Measurements from ENCODE around the gene GJA4.

Gene GJA4

GRCh38 chr1:34792868-34793727 is at the start of gene GJA4:
Gene GJA4 (plus strand): TSS chr1:34792999. CDS start chr1:34794214, 1,215 bp downstream.
- no peak for DNase-seq (ENCODE audit: low spot score)

- DNase-seq (ENCODE audit: low spot score), result no peak
Measured at GRCh38 chr1:34743775-34744174, 49.0 kb upstream of the GJA4 start.

- no peak for DNase-seq (ENCODE audit: low spot score)
Measured at GRCh38 chr1:34744851-34745250, 47.9 kb upstream of the GJA4 start.

- DNase-seq (ENCODE audit: low spot score), result no peak
Measured at GRCh38 chr1:34745666-34746065, 47.1 kb upstream of the GJA4 start.

GRCh38 chr1:34746101-34746500 is 46.7 kb upstream of the GJA4 start:
- DNase-seq (ENCODE audit: low spot score), result no peak

GRCh38 chr1:34746785-34747637 is 45.8 kb upstream of the GJA4 start:
- DNase-seq (ENCODE audit: low spot score), result no peak

GRCh38 chr1:34747638-34747941 is 45.2 kb upstream of the GJA4 start:
- no peak for DNase-seq (ENCODE audit: low spot score)

- no peak for DNase-seq (ENCODE audit: low spot score)
Measured at GRCh38 chr1:34749992-34750391, 42.8 kb upstream of the GJA4 start.

- DNase-seq (ENCODE audit: low spot score), result no peak
Measured at GRCh38 chr1:34750610-34751009, 42.2 kb upstream of the GJA4 start.

GRCh38 chr1:34753163-34753562 is 39.6 kb upstream of the GJA4 start:
- no peak for DNase-seq (ENCODE audit: low spot score)

- DNase-seq (ENCODE audit: low spot score), result no peak
Measured at GRCh38 chr1:34754964-34755637, 37.7 kb upstream of the GJA4 start, which contains the start of gene GJB5. Gene GJB5 (plus strand): TSS chr1:34755047. CDS start chr1:34757331, 2,284 bp downstream.

- no peak for DNase-seq (ENCODE audit: low spot score)
Measured at GRCh38 chr1:34755961-34756360, 36.8 kb upstream of the GJA4 start.

- no peak for DNase-seq (ENCODE audit: low spot score)
Measured at GRCh38 chr1:34757386-34757785, 35.4 kb upstream of the GJA4 start.

GRCh38 chr1:34758751-34759150 is 34.0 kb upstream of the GJA4 start:
- DNase-seq (ENCODE audit: low spot score), result no peak

GRCh38 chr1:34759503-34760357 is 33.1 kb upstream of the GJA4 start, which contains the start of gene GJB4:
Gene GJB4 (plus strand): TSS chr1:34759740. CDS start chr1:34761255, 1,515 bp downstream.
- no peak for DNase-seq (ENCODE audit: low spot score)

- DNase-seq (ENCODE audit: low spot score), result no peak
Measured at GRCh38 chr1:34761176-34761761, 31.5 kb upstream of the GJA4 start.

GRCh38 chr1:34761776-34762307 is 31.0 kb upstream of the GJA4 start:
- no peak for DNase-seq (ENCODE audit: low spot score)

GRCh38 chr1:34762474-34763141 is 30.2 kb upstream of the GJA4 start:
- no peak for DNase-seq (ENCODE audit: low spot score)

- no peak for DNase-seq (ENCODE audit: low spot score)
Measured at GRCh38 chr1:34763142-34763781, 29.5 kb upstream of the GJA4 start.

GRCh38 chr1:34768856-34769255 is 23.9 kb upstream of the GJA4 start:
- DNase-seq (ENCODE audit: low spot score), result no peak
